ENCODE measurements around the gene TIRAP. TPM values are rescaled to one million over a fixed set of nuclear protein-coding genes. Genes with fewer than 3 reads are reported as not detected.
"Not testable (repeated sequence)": the region's sequence is repeated elsewhere in the genome, so short reads cannot be mapped to it uniquely, and the experiment has no call there.

TIRAP gene
- polyA plus RNA-seq (2013, experiment 1 of 2; ENCODE audit: insufficient read length), result 7.2 TPM
- 6.1 TPM for polyA plus RNA-seq (2013, experiment 2 of 2; ENCODE audit: insufficient read length)

GRCh38 chr11:126282736-126283591 is at the start of gene TIRAP:
Gene TIRAP (plus strand): TSS chr11:126283093. CDS start chr11:126290895, 7,802 bp downstream.
- DNase-seq, result peak; percentile 54

- DNase-seq, result no peak
Measured at GRCh38 chr11:126233391-126233790, 49.5 kb upstream of the TIRAP start.

- no peak for DNase-seq
Measured at GRCh38 chr11:126246636-126247035, 36.3 kb upstream of the TIRAP start.

- DNase-seq, result no peak
Measured at GRCh38 chr11:126253265-126253664, 29.6 kb upstream of the TIRAP start.

GRCh38 chr11:126254819-126255218 is 28.1 kb upstream of the TIRAP start:
- no peak for DNase-seq

- DNase-seq, result not testable (repeated sequence)
Measured at GRCh38 chr11:126255507-126255906, 27.4 kb upstream of the TIRAP start.

- DNase-seq, result no peak
Measured at GRCh38 chr11:126256216-126256615, 26.7 kb upstream of the TIRAP start.

GRCh38 chr11:126257144-126257543 is 25.7 kb upstream of the TIRAP start:
- no peak for DNase-seq

GRCh38 chr11:126257764-126258163 is 25.1 kb upstream of the TIRAP start:
- DNase-seq, result peak; percentile 40

- no peak for DNase-seq
Measured at GRCh38 chr11:126262216-126262615, 20.7 kb upstream of the TIRAP start.

GRCh38 chr11:126263489-126263888 is 19.4 kb upstream of the TIRAP start:
- no peak for DNase-seq

- DNase-seq, result peak; percentile 13
Measured at GRCh38 chr11:126265811-126266210, 17.1 kb upstream of the TIRAP start.

- DNase-seq, result no peak
Measured at GRCh38 chr11:126267650-126268049, 15.2 kb upstream of the TIRAP start.

- no peak for DNase-seq
Measured at GRCh38 chr11:126268361-126268707, 14.6 kb upstream of the TIRAP start.

- peak; percentile 99 for DNase-seq
Measured at GRCh38 chr11:126268708-126269579, 13.9 kb upstream of the TIRAP start, which contains the start of the genes FOXRED1 and SRPRA. Gene FOXRED1 (plus strand): TSS chr11:126269154. CDS start chr11:126269207, 53 bp downstream. Gene SRPRA (minus strand): TSS chr11:126268895. CDS start chr11:126268804, 91 bp downstream.

GRCh38 chr11:126277322-126277721 is 5.6 kb upstream of the TIRAP start:
- no peak for DNase-seq

GRCh38 chr11:126277780-126278179 is 5.1 kb upstream of the TIRAP start:
- DNase-seq, result no peak

- no peak for DNase-seq
Measured at GRCh38 chr11:126279191-126279590, 3.7 kb upstream of the TIRAP start.

GRCh38 chr11:126280595-126280994 is 2.3 kb upstream of the TIRAP start:
- no peak for DNase-seq

GRCh38 chr11:126281245-126281644 is 1.6 kb upstream of the TIRAP start:
- DNase-seq, result no peak

- DNase-seq, result no peak
Measured at GRCh38 chr11:126281666-126282175, 1.2 kb upstream of the TIRAP start.

- DNase-seq, result peak; percentile 32
Measured at GRCh38 chr11:126282361-126282735, 545 bp upstream of the TIRAP start.

GRCh38 chr11:126284829-126285228 is 1.9 kb downstream of the TIRAP start:
- DNase-seq, result peak; percentile 94
